HG03025 (cell line): ENCODE measurements around the gene SMCHD1.
"Not testable (repeated sequence)": the region's sequence is repeated elsewhere in the genome, so short reads cannot be mapped to it uniquely, and the experiment has no call there.

Experiments
- ATAC-seq: cut with Tn5 transposase; IDR thresholded peaks from one replicate; pipeline ENCODE4 v1.9.1; 2021; ENCODE audit warnings: mild to moderate bottlenecking, moderate library complexity; ENCODE audit not compliant: unreplicated experiment, low FRiP score

SMCHD1 gene

DNA sequence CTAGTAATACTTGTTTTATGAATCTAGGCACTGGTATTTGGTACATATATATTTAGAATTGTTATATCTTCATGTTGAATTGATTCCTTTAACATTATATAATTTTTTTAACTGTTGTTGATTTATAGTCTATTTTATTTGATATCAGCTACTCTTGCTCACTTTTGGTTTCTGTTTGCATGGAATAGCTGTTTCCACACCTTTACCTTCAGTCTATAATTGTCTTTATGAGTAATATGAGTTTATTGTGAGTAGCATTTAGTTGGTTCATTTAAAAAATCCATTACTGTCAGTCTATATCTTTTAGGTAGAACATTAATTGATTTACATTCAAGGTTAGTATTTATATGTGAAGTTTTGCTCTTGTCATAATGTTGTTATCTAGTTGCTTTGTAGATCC is 58.6 kb downstream of the SMCHD1 start:
- ATAC-seq = no peak

DNA sequence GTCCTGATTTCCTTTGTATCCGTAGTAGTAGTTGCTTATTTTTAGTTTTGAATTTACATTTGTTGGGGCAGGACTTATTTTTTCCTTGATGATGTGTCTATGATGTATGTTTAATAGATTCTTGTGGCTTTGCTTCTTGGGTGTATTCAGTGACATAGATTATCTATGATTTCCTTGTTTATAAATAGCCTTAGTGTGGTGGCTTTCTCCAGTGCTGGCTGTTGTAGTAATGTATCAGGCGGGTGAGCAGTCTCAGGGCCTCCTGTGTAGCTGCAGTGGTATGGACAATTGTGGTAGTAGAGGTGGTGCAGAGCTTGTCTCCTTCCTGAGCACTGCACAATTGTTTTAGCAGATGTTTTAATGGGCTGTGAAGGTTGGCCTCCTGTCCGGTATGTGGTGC is 60.5 kb downstream of the SMCHD1 start:
- ATAC-seq = no peak

DNA sequence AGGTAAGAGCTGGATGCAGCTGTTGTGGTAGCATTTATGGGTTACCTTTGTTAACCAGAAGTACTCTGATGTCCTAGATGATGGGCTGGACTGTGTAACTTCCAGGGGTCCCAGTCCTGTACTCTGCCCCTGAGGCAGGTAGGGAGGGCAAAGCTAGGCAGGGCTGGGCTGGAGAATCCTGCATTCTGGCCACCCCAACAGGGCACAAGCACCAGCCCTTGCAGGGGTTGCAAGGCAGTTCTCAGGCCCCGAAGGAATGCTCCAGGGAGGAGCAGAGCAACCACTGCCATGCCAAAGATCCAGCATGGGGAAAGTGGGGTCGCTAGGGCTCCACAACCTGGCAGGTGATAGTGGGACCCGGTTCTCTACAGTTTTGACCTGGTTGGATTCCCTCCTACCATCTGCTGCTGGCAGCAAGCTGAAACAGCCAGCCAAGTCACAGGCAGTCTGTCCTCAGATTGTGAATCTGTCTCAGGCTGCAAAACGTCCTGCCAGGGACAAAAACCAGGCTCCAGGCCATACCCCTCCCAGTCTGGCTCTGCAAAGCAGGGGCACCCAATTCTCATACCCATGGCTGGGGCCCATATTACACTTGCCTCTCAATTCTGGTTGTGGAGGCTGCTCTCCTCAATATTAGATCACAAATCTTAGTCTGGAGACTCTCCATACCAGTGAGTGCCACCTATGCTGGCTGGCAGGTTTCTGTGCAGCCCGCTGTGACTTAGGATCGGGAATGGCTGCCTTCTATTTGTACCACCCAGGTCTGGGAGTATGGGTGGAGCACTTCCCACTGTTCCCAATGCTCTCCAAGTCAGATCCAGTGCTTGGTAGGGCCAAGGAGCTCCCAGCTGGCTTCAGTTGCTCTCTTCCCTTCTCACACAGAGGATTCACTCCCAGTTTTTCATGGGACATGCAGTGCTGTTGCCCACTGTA is 61.1 kb downstream of the SMCHD1 start:
- ATAC-seq = no peak

DNA sequence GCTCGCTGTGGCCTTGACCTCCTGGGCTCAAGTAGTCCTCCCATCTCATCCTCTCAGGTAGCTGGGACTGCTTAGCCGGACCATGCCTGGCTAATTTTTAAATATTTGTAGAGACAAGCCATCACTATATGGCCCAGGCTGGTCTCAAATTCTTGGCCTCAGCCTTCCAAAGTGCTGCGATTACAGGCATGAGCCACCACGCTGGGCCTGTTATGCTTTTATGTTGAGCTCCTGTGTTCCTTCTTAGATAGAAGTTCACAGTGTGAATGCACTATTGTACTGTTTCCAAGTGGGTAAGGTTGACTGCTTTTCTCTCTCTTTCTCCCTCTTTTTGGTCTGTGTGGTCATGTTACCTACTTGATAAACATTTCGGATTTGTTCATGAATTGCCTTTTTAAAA is 61.9 kb downstream of the SMCHD1 start:
- no peak for ATAC-seq

DNA sequence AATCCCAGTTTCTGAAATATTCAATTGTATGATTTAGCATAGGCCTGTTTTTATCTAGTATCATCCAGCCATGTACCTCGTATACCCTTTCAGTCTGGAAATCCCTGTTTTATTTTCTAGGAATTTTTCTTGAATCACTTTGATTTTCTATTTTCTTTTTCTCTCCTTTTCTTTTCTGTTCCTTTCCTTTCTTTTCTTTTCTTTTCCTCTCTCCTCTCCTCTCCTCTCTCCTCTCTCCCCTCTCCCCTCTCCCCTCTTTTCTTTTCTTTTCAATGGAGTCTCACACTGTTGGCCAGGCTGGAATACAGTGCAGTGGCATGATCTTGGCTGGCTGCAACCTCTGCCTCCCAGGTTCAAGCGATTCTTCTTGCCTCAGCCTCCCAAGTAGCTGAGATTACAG is 63.5 kb downstream of the SMCHD1 start:
- no peak for ATAC-seq

DNA sequence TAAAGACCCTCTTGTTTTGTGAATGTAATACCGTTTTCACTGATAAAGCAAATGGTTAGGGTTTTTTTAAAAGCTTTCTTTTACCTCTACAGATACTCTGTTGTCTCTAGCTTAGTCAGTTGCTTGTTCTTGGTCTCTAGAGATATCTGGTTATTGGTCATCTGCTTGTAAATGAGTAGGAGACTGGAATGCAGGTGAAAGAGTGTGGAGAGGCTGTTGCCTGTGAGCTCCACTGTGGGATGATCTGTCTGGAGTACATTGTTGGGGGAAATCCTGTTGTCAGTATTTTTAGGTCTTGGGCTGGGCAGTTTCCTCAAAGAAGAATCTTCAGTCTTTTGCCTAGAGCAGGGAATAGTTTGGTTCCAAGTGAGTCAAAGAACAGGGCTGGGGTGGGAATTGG is 67.7 kb downstream of the SMCHD1 start:
- ATAC-seq = no peak

DNA sequence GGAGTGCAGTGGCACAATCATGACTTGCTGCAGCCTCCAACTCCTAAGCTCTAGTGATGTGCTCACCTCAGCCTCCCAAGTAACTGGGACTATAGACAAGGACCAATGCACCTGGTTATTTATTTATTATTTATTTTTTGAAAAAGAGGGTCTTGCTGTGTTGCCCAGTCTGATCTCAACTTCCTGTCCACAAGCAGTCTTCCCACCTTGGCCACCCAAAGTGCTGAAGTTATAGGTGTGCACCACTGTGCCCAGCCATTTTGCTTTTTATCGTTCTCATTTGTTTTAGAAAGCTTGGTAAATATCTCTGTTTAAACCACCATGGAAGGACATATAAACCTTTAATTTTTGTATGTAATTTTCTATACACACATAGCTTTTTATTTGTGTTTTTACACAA is 74.2 kb downstream of the SMCHD1 start:
- no peak for ATAC-seq

DNA sequence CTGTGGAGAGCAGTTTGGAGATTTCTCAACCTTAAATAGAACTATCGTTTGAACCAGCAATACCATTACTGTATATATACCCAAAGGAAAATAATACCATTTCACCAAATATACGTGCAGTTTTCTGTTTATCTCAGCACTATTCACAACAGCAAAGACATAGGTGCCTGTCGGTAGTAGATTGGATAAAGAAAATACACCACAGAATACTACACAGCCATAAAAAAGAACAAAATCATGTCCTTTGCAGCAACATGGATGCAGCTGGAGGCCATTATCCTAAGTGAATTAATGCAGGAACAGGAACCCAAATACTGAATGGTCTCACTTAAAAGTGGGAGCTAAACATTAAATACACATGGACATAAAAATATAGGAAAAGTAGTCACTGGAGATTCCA is 81.3 kb downstream of the SMCHD1 start:
- no peak for ATAC-seq

DNA sequence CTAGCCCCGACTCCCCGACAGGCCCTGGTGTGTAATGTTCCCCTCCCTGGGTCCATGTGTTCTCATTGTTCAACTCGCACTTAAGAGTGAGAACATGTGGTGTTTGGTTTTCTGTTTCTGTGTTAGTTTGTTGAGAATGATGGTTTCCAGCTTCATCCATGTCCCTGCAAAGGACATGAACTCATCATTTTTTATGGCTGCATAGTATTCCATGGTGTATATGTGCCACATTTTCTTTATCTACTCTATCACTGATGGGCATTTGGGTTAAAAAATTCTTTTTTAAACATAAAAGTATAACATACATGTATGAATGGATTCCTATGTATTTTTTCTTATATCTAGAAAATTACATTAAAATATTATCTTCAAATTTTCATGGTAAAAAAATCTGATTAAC is 84.6 kb downstream of the SMCHD1 start:
- not testable (repeated sequence) for ATAC-seq

DNA sequence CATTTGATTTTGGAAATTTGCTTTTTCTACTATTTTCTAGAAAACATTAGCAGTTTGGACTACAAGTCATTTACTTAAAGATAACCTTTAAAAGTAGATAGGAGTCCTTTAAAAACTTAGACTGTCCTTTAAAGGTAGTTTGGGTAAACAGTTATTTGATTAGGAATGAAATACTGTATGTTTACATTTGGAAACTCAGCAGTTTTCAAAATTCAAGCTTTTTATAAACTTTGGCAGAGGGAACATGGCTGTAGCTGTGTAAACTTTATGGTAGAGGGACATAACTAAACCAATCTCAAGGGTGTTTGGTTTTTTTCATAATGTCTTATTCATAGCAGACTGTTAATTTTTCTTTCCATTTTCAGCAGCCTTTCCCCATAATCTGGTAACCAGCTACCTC is 90.7 kb downstream of the SMCHD1 start:
- no peak for ATAC-seq

DNA sequence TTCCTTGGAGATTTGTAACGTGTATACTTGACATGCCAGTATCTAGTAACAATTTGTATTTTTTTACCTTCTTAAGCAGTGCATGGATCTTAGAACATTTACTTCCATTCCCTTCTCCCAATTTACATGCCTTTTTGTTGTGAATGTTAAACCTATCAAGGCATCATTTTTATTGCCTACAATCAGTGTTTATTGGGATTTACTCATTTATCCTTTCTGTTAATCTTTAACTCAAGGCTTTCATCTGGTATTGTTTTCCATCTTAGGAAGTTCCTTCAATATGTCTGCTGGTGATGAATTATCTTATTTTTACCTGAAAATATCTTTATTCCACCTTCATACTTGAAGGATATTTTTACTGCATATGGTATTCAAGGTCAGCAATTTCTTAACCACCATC is 102.8 kb downstream of the SMCHD1 start:
- ATAC-seq = no peak

DNA sequence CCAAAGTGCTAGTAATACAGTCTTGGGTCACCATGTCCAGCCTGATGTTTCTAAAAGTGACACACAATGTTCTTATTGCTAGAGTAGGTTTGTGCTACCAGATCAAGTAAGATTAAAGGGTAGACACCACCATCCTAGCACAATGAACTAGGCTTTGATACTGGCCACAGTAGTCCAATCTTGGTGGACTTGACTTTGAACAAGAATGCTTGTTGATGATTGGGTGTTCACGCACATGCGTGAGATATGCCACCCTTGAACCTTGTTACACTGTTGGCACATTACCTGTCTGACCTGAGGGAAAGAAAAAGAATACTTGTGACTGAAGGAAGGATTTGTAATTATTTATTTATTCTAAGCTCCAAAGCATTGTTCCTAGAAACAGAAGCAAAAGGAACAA is 119.1 kb downstream of the SMCHD1 start:
- no peak for ATAC-seq

DNA sequence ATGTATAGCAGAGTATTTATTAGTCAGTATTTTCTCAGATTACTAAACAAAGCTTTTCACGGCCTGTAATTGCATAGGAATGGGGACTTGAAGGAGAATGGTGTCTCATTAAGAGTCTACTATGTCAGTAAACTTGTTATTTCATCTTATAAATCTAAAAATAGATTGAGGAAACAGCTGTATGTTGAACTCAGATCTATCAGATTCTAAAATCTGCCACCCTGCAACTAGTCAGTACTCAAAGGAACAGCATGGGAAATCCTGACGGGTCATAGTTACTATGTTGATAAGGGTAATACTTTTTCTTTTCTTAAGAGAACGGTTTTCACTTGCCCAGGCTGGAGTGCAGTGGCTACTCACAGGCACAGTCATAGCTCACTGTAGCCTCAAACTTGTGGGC is 121.1 kb downstream of the SMCHD1 start:
- no peak for ATAC-seq

DNA sequence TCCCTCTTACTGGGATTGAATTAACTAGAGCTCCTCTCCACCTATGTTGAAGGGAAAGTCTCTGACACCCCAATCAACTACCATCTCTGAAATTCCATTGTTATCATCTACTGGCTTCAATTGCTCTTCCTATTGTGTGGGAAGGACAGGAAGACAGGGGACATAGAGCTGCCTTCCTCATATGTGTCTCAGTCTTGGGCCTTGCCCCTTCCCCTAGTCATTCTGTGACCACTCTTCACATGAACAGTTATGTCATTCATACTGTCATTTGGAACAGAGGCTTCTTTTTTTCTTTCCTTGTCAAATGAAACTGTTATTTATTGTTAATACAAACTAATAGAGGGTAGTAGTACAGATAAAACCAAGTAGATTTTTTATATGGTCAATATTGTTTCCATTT is 121.7 kb downstream of the SMCHD1 start:
- no peak for ATAC-seq

DNA sequence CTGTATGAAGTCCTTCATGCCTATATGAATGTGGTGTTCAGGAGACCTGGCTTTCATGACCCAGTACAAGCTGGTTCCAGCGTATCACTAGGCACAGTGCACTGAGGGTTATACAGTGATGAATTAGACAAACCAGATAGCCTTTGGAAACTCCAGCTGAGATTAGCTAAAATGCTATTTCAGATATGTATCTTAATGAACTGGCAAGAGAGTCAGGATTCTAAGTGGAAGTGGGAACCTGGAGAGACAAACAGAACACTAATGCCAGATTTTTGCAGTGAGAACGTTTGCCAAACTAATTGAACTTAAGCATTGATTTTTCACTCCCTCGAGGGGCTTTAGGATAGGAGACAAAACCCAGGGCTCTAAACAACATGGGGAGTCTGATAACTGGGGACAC is 125.2 kb downstream of the SMCHD1 start:
- no peak for ATAC-seq

DNA sequence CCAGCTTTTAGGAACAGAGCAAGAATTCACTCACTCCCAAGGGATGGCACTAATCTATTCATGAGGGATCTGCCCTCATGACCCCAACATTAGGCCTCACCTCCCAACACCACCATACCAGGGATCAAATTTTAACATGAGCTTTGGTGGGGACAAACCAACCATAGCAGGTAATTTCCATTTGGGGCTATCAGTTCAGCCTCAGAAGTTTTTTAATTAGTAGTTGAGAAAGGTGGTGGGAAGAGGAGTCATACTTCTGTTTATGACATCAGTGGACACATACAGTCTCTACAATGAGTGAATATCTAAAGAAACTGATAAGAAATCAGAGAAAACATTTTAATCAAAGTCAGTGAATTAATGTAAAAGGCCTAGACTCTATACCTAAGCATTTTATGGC is 131.7 kb downstream of the SMCHD1 start:
- no peak for ATAC-seq

DNA sequence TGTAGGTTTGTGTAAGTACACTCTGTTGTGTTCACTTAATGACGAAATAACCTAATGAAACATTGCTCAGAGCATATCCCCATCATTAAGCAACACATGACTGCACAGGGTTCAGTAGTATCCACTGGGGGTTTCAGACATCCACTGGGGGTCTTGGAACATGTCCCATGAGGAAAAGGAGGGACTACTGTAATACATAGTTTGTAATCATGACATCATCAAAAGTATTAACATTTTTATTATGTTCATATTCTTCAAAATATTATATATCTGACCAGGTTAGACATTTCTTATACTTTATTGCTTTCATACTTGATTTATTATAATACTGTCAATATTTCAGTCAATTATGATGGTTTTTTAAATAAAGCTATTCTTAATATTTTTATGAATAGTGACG is 136.9 kb downstream of the SMCHD1 start:
- ATAC-seq = no peak

DNA sequence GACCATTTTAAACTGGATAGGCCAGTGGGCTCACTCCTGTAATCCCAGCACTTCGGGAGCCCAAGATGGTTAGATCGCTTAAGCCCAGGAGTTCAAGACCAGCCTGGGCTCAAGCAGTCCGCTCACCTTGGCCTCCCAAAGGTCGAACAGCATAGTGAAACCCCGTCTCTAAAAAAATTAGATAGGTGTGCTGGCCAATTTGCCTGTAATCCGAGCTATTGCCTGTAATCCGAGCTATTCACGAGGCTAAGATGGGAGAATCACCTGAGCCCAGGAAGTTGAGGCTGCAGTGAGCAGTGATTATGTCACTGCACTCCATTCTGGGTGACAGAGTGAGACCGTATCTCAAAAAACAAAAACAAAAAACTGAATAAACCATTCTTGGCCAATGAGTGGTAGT is 138.6 kb downstream of the SMCHD1 start:
- no peak for ATAC-seq

DNA sequence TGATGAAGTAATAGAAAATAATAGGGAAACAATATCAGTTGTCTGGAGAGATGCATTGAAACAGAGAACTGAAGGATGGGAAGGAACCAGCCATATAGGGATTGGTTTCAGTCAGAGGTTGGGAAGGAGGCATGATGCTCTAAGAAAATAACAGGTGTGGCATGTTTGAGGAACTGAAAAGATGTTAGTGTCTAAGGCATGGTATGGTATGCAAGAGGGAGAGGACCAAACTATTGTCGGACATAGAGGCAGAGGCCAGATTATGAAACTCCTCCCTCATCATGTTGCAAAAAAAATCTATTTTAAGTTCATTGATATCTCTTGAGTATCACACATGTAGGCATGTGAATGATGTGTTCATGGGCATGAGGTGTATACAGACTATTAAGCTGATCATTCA is 142.4 kb downstream of the SMCHD1 start:
- ATAC-seq = no peak

DNA sequence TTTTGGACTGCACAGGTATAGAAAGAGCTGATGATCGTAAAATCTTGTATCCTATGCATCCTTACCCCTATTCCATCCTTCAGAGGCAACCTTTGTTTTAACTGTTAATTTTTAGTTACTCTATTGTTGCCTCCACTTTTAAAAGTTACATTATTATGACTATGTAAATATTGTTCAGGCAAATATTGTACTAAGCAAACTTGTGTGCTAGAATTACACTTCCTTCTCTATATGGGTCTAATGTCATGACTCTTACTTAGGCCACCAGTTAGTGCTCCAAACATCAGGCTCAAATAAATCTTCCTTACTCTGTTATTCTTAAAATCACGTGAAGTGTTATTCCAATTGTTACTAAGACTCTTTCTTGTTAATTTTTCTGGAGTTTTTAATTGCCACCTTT is 143.8 kb downstream of the SMCHD1 start:
- no peak for ATAC-seq

DNA sequence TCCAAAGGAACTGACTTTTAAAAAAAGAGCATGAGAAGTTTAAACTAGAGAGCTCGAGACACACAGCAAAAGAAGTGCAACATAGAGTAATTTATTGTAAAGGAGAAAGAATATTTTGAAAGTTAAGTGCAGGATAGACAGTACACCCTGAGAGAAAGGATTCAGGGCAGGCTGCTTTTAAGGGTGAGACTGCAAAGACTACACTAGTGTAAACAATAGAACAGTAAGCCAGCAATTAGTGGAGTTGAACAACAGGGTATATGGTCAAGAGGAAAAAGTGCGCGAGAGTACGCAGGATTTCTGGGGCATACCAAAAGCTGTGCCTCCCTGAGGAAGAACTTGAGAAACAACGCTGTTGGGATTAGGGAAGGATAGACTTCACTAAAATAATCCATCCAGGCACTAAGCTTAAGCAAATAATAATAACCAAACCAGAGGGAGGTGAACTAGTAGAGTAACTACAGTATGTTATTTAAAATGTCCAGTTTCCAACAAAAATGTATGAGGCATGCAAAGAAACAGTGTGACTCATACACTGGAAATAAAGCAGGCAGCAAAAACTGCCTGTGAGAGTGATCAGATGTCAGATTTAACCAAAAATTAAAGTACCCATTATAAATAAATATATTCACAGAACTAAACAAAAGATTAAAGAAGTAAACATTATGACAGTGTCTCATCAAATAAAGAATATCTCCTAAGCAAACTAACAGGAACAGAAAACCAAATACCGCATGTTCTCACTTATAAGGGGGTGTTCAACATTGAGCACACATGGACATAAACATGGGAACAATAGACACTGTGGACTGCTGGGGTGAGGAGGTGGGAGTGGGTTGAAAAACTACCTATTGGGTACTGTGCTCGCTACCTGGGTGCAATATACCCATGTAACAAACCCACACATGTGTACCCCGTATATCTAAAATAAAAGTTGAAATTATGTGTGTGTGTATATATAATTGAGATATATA is 150.7 kb downstream of the SMCHD1 start:
- no peak for ATAC-seq
